Measurements from ENCODE around the gene OXGR1. TPM values are rescaled to one million over a fixed set of nuclear protein-coding genes. Genes with fewer than 3 reads are reported as not detected.

Gene OXGR1
- total RNA-seq (under 1 TPM in 1 of 2 donors, not detected in 1; 0.43 TPM), polyA plus RNA-seq (ENCODE audit: insufficient read depth, low read depth, low replicate concordance) (0.13 TPM)
- long read RNA-seq, donor 1 = 0 reads
- long read RNA-seq, donor 2 = 0 reads

DNA sequence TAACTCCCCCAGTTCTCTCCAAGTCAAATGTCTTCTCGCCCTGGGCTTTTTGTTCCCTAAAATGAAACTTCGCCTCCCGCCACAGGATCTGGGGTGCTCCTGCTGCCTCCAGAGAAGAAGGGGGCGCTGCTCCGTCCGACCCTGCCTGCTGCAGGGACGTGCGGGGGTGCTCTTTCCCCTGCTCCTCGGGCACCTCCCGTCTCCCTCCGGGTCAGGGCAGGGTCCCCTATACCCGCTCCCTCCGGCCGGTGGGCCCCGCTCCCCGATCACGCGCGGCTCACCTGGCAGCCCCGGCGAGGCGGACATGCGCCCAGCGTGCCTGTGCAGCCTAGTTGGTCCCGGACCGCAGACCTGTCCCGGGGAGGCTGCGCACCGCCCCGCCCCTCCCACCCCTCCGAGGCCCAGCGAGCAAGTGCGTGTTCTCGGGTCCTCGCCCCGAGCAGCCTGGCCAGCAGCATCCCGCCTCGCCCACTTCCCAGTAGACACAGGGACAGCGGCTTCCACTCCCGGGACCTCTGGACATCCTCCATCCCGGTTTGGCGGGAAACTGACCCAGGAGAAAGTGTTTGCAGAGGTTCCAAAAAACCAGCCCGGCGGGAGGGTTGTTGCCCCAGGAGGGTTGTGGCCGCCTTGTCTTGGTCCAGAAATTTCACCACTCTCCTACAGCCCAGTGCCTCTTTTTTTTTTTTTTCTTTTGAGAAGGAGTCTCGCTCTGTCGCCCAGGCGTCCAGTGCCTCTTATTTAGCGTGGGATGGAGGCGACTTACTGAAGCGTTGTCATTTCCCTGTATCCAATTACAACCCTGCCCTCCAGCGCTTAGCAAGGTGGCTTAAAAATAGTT, at the start of gene OXGR1:
Gene OXGR1 (minus strand): TSS at position 460 of the 841 bp plus-strand sequence. CDS start 6,717 bp downstream, outside the sequence.
- WGBS, 2 donors = 1 to 2% methylated on average over 30 to 48 of the region's 52 CpGs
- DNase-seq = no peak
- H3K36me3 ChIP-seq (ENCODE audit: low read depth, missing control alignments) = no peaks in the 10 kb centered on the region
- peaks cover 7% of the 10 kb centered on the region for H3K4me1 ChIP-seq
- peak within 1 kb of the TSS; percentile 40 to 42 for H3K4me3 ChIP-seq
- no peaks in the 10 kb centered on the region for H3K27me3 ChIP-seq
- H3K9me3 ChIP-seq = no peaks in the 10 kb centered on the region
- intact Hi-C loops (cut with DNase I; ENCODE audit: low total_unique reads) = no loop called here
- no peak for TF ChIP-seq POLR2A (IDR thresholded peaks at IDR 0.05)
- TF ChIP-seq, protein P1, sequence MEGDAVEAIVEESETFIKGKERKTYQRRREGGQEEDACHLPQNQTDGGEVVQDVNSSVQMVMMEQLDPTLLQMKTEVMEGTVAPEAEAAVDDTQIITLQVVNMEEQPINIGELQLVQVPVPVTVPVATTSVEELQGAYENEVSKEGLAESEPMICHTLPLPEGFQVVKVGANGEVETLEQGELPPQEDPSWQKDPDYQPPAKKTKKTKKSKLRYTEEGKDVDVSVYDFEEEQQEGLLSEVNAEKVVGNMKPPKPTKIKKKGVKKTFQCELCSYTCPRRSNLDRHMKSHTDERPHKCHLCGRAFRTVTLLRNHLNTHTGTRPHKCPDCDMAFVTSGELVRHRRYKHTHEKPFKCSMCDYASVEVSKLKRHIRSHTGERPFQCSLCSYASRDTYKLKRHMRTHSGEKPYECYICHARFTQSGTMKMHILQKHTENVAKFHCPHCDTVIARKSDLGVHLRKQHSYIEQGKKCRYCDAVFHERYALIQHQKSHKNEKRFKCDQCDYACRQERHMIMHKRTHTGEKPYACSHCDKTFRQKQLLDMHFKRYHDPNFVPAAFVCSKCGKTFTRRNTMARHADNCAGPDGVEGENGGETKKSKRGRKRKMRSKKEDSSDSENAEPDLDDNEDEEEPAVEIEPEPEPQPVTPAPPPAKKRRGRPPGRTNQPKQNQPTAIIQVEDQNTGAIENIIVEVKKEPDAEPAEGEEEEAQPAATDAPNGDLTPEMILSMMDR (IDR thresholded peaks at IDR 0.05) = no peak
- H3K27ac ChIP-seq = no peak within 1 kb of the TSS

DNA sequence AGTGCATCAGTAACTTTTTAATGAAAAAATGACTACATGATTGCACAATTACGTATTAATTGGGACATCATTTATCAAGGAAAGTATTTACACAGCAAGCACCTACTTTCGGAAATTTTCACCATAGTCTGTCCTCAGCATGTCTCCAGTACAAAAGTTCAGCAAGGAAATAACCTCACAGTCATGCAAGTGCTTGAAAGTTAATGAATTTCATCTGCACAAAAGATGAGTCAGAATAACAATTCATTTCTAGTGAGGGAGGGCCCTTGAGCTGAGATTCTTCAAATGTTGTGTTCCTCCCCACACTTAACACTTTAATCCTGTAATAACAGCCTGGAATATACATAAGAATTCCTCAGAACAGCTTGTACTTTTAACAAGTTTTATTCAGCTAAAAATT, 49.0 kb upstream of the OXGR1 start:
- no peak overlapping the region for H3K4me3 ChIP-seq
- TF ChIP-seq, protein P1 (IDR thresholded peaks at IDR 0.05) = no peak
- no peak for TF ChIP-seq POLR2A (IDR thresholded peaks at IDR 0.05)
- H3K9me3 ChIP-seq = no peaks in the 10 kb centered on the region
- H3K4me1 ChIP-seq = no peaks in the 10 kb centered on the region
- DNase-seq = no peak
- H3K36me3 ChIP-seq (ENCODE audit: low read depth, missing control alignments) = no peaks in the 10 kb centered on the region
- 71 to 79% methylated on average over 2 of the region's 2 CpGs for WGBS, 2 donors
- H3K27ac ChIP-seq = no peak overlapping the region
- no peaks in the 10 kb centered on the region for H3K27me3 ChIP-seq
- intact Hi-C loops (cut with DNase I; ENCODE audit: low total_unique reads) = no loop called here

DNA sequence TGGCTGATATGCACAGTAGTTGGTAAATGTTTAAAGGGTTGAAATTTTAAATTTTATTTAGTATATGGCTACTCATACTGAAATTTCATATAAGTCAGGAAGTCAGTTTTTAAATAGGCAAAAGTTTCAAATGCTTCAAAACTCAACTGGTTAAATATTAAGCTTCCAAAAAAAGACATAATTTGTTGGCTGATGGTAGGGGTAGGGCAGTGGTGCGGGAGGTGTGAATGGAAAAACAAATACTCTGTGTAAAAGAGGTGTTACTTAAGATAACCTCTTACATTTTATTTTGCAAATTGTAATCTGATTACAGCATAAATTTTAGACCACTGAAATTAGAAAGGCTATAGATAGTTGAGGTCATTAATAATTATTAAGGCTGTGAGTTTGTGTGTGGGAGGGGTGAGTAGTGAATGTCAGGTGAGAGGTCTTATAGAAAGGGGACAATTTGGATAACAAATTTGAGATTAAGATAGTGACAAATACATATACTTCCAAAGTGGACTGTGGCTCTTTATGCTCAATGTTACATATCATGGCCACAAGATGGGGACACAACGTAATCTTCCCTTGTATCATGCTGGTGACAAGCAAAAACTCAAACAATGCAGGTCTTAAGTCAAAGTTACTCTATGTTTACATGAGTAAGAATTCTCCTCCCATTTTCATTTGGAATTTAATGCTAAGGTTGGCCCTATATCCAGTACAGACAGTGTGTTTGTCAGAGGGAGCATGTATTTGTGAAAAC, 36.6 kb upstream of the OXGR1 start:
- no peaks in the 10 kb centered on the region for H3K4me1 ChIP-seq
- DNase-seq = peak; percentile 20
- 49 to 67% methylated on average over 2 of the region's 2 CpGs for WGBS, 2 donors
- no peaks in the 10 kb centered on the region for H3K27me3 ChIP-seq
- H3K27ac ChIP-seq = no peak overlapping the region
- H3K9me3 ChIP-seq = no peaks in the 10 kb centered on the region
- H3K4me3 ChIP-seq = no peak overlapping the region
- TF ChIP-seq, protein P1 (IDR thresholded peaks at IDR 0.05) = no peak
- TF ChIP-seq POLR2A (IDR thresholded peaks at IDR 0.05) = no peak
- intact Hi-C loops (cut with DNase I; ENCODE audit: low total_unique reads) = no loop called here
- H3K36me3 ChIP-seq (ENCODE audit: low read depth, missing control alignments) = no peaks in the 10 kb centered on the region

DNA sequence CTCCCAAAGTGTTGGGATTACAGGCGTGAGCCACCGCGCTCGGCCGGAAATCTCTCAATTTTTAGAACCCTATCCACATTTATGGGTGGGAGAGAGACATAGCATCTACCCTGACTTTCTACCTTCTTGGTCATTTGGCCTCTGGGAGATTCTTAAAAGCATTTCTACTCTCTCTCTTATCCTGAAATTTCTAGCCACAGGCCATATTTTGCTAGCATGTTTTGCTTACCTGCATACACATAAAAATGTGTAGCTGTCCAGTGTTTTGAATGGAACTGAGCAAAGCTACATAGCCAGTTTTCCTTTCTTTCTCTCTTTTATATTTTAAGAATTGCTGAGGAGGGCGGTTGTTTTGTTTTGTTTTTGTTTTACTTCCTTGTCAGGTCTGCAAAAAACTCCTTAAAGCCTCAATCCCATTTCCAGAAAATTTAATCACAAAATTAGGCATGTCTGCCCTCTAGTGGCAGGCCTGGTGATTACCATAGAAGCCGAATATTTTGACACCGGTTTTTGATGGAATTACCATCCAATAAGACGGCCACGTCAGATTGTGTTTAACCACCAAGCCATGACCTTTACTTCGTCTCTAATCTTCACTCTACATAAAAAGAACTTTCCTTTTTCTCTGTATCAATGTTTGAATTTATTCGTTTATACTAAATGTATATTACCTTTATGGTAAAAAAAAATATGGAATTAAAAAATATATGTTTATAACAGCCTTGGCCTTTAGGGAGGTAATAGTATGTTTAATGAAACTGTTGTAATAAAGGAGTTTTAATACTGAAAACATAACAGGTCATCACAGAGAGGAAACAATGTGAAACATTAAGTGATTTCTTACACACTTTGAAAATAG, 34.4 kb upstream of the OXGR1 start:
- WGBS, 2 donors = 31 to 38% methylated on average over 12 of the region's 12 CpGs
- H3K27me3 ChIP-seq = no peaks in the 10 kb centered on the region
- TF ChIP-seq POLR2A (IDR thresholded peaks at IDR 0.05) = no peak
- TF ChIP-seq, protein P1 (IDR thresholded peaks at IDR 0.05) = peak; percentile 80 to 94 (median 80)
- no peak overlapping the region for H3K27ac ChIP-seq
- intact Hi-C loops (cut with DNase I; ENCODE audit: low total_unique reads) = no loop called here
- H3K4me3 ChIP-seq = no peak overlapping the region
- no peaks in the 10 kb centered on the region for H3K9me3 ChIP-seq
- no peaks in the 10 kb centered on the region for H3K4me1 ChIP-seq
- H3K36me3 ChIP-seq (ENCODE audit: low read depth, missing control alignments) = no peaks in the 10 kb centered on the region
- peak; percentile 76 for DNase-seq
